Adrenal gland (tissue), 12 donors: ENCODE measurements around the gene RASA3. TPM values are rescaled to one million over a fixed set of nuclear protein-coding genes. Genes with fewer than 3 reads are reported as not detected.

Source experiments
- DNase-seq, 7 donors: peaks; one replicate each; pipeline ENCODE4 v3.0.0-alpha.2; 2019 to 2020
- H3K27ac ChIP-seq, 5 donors: fragments of 200-600 bp; sonication (generic) in 4 of 5; 1 replicate in 3 of 5; 2 replicates in 2 of 5; pipeline versions ENCODE4 v1.5.1 to v1.8.0; 2016 to 2020; ENCODE audit warnings: mild to moderate bottlenecking in 1 of 5
- H3K27me3 ChIP-seq: fragments of 200-600 bp; 2 replicates; pipeline ENCODE4 v1.8.0; 2021
- H3K36me3 ChIP-seq, 2 donors: fragments of 200-600 bp; replicated peaks in 1 of 2; 1 replicate in 1 of 2; 2 replicates in 1 of 2; pipeline versions ENCODE4 v1.5.1 to v1.8.0; 2018 to 2022
- H3K4me1 ChIP-seq, 2 donors: fragments of 200-600 bp; replicated peaks in 1 of 2; 1 replicate in 1 of 2; 2 replicates in 1 of 2; pipeline versions ENCODE4 v1.5.1 to v1.8.0; 2018 to 2021
- H3K4me3 ChIP-seq, 4 donors: fragments of 200-600 bp; sonication (generic) in 3 of 4; one replicate each; pipeline ENCODE4 v1.5.1; 2016 to 2018
- H3K9me3 ChIP-seq, 3 donors: fragments of 200-600 bp; sonication (generic) in 1 of 3; replicated peaks in 1 of 3; 1 replicate in 2 of 3; 2 replicates in 1 of 3; pipeline versions ENCODE4 v1.5.1 to v1.8.0; 2016 to 2021
- CTCF ChIP-seq, 6 experiments: fragments of 450-650 bp in 4 of 6; fragments of 200-600 bp in 2 of 6; sonication (generic) in 1 of 6; IDR thresholded peaks; 1 replicate in 5 of 6; 2 replicates in 1 of 6; pipeline versions ENCODE4 v1.5.1 to v1.8.0; 2016 to 2021; ENCODE audit warnings: antibody characterized with exemption in 6 of 6, mild to moderate bottlenecking in 2 of 6, moderate library complexity in 1 of 6
- POLR2A ChIP-seq, 2 donors: fragments of 450-650 bp; IDR thresholded peaks; one replicate each; pipeline ENCODE4 v1.6.1; 2017; ENCODE audit warnings: antibody characterized with exemption in 2 of 2, mild to moderate bottlenecking in 2 of 2, moderate library complexity in 1 of 2
- WGBS, 4 donors: extraction: QIAGEN DNeasy Blood & Tissue Kit in 2 of 4; methylation state at CpG; one replicate each; pipeline versions ENCODE4 v1.1.5 to v1.1.7; 2013 to 2017; 5-methylcytosine and 5-hydroxymethylcytosine counted together
- intact Hi-C, 2 donors: fragments of 100-400 bp; cut with DNase I; formaldehyde crosslinking; loops; one replicate each; pipeline versions ENCODE4 v1.14.1 to v1.15.0; 2022 to 2023
- polyA plus RNA-seq, 3 donors: library from polyadenylated mRNA; stranded (reverse); fragments of 200-250 nt in 2 of 3; fragments of 350-450 nt in 1 of 3; fragmentation: Illumina TruSeq in 1 of 3; extraction: RNeasy Lipid Tissue Mini Kit (QIAGEN cat#74804) in 1 of 3; gene quantifications; one replicate each; pipeline ENCODE4 v1.2.3, GENCODE V29; 2013 to 2014
- total RNA-seq, 9 donors: library from RNA; depleted of rRNA in 4 of 9; stranded (reverse); fragments of >200 nt in 4 of 9; fragments of 120-200 nt in 1 of 9; fragmentation: NEBNext Ultra II Directional in 1 of 9; extraction: Animal tissue kit (Norgen Biotek cat#: 25700) in 1 of 9; gene quantifications; one replicate each; pipeline versions ENCODE4 v1.1.0 to v1.2.4, GENCODE V29; 2013 to 2023
- donor health status: healthy with polysubstance abuse.
- donor health status: Bipolar disorder and iron deficiency.
- donor health status: DM: yes; HTN: yes; CAD: no.
- donor health status: DM: no; HTN: no; CAD: no.
- donor health status: DM: no; HTN: no; CAD: no.
- donor health status: DM: yes; HTN: yes; CAD: no.

The RASA3 gene
- total and polyA plus RNA-seq, 12 donors, result 2.2 to 11.7 (median 7.3) TPM

- Histone ChIP-seq H3K4me1 (peaks cover 0 to 14% of the 10 kb centered on the region in 2 donors), H3K27ac (no peak overlapping the region), H3K9me3 (no peaks in the 10 kb centered on the region), H3K36me3 (no peaks in the 10 kb centered on the region), H3K4me3 (no peak overlapping the region), H3K27me3 (no peaks in the 10 kb centered on the region)
- intact Hi-C loops, result no loop called here
- WGBS, 4 donors, result 59 to 69% (median 65%) methylated on average over 20 to 23 of the region's 23 CpGs
- TF ChIP-seq POLR2A (IDR thresholded peaks at IDR 0.05) (no peak), CTCF (IDR thresholded peaks at IDR 0.05) (no peak)
- no peak for DNase-seq
Observed at GRCh38 chr13:114057166-114058050, 75.0 kb downstream of the RASA3 start.

- Histone ChIP-seq H3K4me1 (peaks cover 0 to 14% of the 10 kb centered on the region in 2 donors), H3K9me3 (no peaks in the 10 kb centered on the region), H3K27ac (no peak overlapping the region), H3K4me3 (no peak overlapping the region), H3K27me3 (no peaks in the 10 kb centered on the region), H3K36me3 (no peaks in the 10 kb centered on the region)
- no peak for TF ChIP-seq CTCF (IDR thresholded peaks at IDR 0.05)
- TF ChIP-seq POLR2A (IDR thresholded peaks at IDR 0.05), result no peak
- 76 to 80% (median 77%) methylated on average over 26 to 28 of the region's 28 CpGs for WGBS, 4 donors
- intact Hi-C loops, result no loop called here
- DNase-seq, result no peak
Observed at GRCh38 chr13:114056205-114057013, 76.0 kb downstream of the RASA3 start.

DNA sequence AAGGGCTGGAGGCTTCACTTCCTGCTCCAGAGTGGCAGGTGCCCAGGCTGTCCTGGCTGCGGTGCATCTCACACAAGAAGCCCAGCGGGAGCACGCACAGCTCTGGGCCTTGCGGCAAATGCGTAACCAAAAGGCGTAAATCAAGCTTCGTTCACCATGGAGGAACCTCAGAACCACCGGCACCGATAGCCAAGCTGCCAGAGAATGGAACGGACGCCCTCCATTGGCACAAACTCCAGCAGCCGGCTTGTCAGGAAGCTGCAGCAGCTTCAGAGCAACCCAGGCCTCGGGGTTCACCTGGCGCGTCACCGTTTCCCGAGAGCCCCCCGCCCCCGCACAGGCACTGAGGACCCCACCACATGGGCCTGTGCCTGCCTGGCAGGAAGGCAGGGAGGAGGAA lies 76.7 kb downstream of the RASA3 start:
- TF ChIP-seq CTCF (IDR thresholded peaks at IDR 0.05) (no peak), POLR2A (IDR thresholded peaks at IDR 0.05) (no peak)
- Histone ChIP-seq H3K4me3 (no peak overlapping the region), H3K36me3 (no peaks in the 10 kb centered on the region), H3K27me3 (no peaks in the 10 kb centered on the region), H3K4me1 (peaks cover 0 to 14% of the 10 kb centered on the region in 2 donors), H3K9me3 (no peaks in the 10 kb centered on the region), H3K27ac (no peak overlapping the region)
- 89 to 93% (median 93%) methylated on average over 11 to 19 of the region's 19 CpGs for WGBS, 4 donors
- DNase-seq, result no peak
- intact Hi-C loops, result no loop called here

- Histone ChIP-seq H3K4me3 (no peak overlapping the region), H3K36me3 (no peaks in the 10 kb centered on the region), H3K9me3 (no peaks in the 10 kb centered on the region), H3K4me1 (peaks cover 0 to 14% of the 10 kb centered on the region in 2 donors), H3K27ac (no peak overlapping the region), H3K27me3 (no peaks in the 10 kb centered on the region)
- DNase-seq, result no peak
- 91 to 96% (median 94%) methylated on average over 8 to 24 of the region's 24 CpGs for WGBS, 4 donors
- TF ChIP-seq CTCF (IDR thresholded peaks at IDR 0.05) (no peak), POLR2A (IDR thresholded peaks at IDR 0.05) (no peak)
- intact Hi-C loops, result no loop called here
Observed at GRCh38 chr13:114054830-114055439, 77.5 kb downstream of the RASA3 start.
